Gastroesophageal sphincter (tissue), 3 donors: ENCODE measurements around the gene LYRM7.

Source experiments
- CTCF ChIP-seq, 4 experiments: fragments of 200-600 bp in 2 of 4; fragments of 450-650 bp in 2 of 4; sonication (generic) in 1 of 4; IDR thresholded peaks; one replicate each; pipeline ENCODE4 v1.5.1; 2017 to 2019; ENCODE audit warnings: antibody characterized with exemption in 4 of 4, mild to moderate bottlenecking in 2 of 4, moderate library complexity in 2 of 4
- EP300 ChIP-seq: sonication (generic); formaldehyde crosslinking; IDR thresholded peaks from one replicate; pipeline ENCODE4 v1.6.1; 2017; ENCODE audit warnings: antibody characterized with exemption, mild to moderate bottlenecking
- POLR2A ChIP-seq, 2 donors: fragments of 450-650 bp; IDR thresholded peaks; one replicate each; pipeline ENCODE4 v1.6.1; 2017; ENCODE audit warnings: antibody characterized with exemption in 2 of 2, mild to moderate bottlenecking in 2 of 2, moderate library complexity in 1 of 2

DNA sequence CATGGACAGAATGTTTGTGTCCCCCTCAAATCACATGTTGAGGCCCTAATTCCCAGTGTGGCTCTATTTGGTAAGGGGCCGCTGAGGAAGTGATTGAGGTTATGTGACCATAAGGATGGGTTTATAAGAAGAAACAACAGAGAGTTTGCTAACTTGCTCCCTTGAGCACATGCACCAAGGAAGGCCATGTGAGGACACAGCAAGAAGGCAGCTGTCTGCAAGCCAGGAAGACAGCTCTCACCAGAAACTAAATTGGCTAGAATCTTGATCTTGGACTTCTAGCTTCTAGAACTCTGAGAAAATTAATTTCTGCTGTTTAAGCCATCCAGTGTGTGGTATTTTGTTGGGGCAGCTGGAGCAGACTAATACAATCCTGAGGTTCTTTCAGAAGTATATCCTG lies 57.9 kb downstream of the LYRM7 start:
- no peak for TF ChIP-seq POLR2A (IDR thresholded peaks at IDR 0.05)
- no peak for TF ChIP-seq CTCF (IDR thresholded peaks at IDR 0.05)
- no peak for TF ChIP-seq EP300
